Mucosa of descending colon (tissue), 3 donors: ENCODE measurements around the gene RHEBL1. TPM values are rescaled to one million over a fixed set of nuclear protein-coding genes. Genes with fewer than 3 reads are reported as not detected.

Source experiments
- ATAC-seq: fragments of 200-7000 bp; cut with Tn5 transposase; one replicate; pipeline ENCODE4 v1.9.1; 2020; ENCODE audit warnings: mild to moderate bottlenecking, moderate library complexity
- DNase-seq, 3 donors: peaks; one replicate each; pipeline ENCODE4 v3.0.0-alpha.2; 2020
- H3K36me3 ChIP-seq: fragments of 200-600 bp; one replicate; pipeline ENCODE4 v1.8.0; 2021; ENCODE audit warnings: low read depth, mild to moderate bottlenecking
- H3K4me1 ChIP-seq: fragments of 200-600 bp; one replicate; pipeline ENCODE4 v1.8.0; 2021; ENCODE audit warnings: low read depth, mild to moderate bottlenecking
- H3K4me3 ChIP-seq: fragments of 200-600 bp; one replicate; pipeline ENCODE4 v1.8.0; 2021; ENCODE audit warnings: mild to moderate bottlenecking
- H3K9me3 ChIP-seq: fragments of 200-600 bp; one replicate; pipeline ENCODE4 v1.8.0; 2021; ENCODE audit warnings: mild to moderate bottlenecking
- intact Hi-C, 2 donors: fragments of 100-400 bp; cut with DNase I in 1 of 2; cut with micrococcal nuclease in 1 of 2; formaldehyde crosslinking; loops; one replicate each; pipeline versions ENCODE4 v1.11.0 to v1.11.1; 2022; cut with DNase I, micrococcal nuclease
- total RNA-seq, 3 donors: library from RNA; stranded (reverse); fragmentation: NEBNext Ultra II Directional in 2 of 3; extraction: Animal tissue kit (Norgen Biotek cat#: 25700) in 2 of 3; gene quantifications; one replicate each; pipeline versions ENCODE4 v1.2.1 to v1.2.4, GENCODE V29; 2021 to 2023
- TF ChIP-seq, protein P1 (sequence below): fragments of 200-600 bp; IDR thresholded peaks from one replicate; pipeline ENCODE4 v1.8.0; 2022; ENCODE audit warnings: antibody characterized with exemption, mild to moderate bottlenecking
- donor health status: DM: no; HTN: no; CAD: no; lungs with moderate emphysema.
- donor health status: DM: no; HTN: no; CAD: no.
- donor health status: DM: no; HTN: yes; CAD: no.

The RHEBL1 gene
- total RNA-seq, 3 donors from 2014 or later: 0.23 to 0.58 (median 0.38) TPM

DNA sequence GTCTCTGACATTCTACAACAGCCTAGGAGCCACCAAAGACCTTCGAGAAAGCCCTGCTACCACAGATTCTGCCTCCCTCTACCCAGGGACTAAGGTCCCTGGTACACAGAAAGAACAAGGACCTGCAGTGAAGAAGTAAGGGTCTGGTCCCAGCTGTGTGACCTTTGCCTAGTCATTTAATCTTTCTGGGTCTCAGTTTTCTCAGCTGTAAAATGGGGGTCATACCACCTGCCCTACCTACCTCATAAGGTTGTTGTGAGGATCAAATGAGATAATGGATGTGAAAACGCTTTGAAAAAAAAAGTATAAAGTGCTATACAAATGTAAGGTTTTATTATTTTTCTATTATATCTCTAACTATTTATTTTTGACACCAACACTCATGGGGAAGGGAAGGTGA lies 46.0 kb downstream of the RHEBL1 start:
- H3K4me3 ChIP-seq: no peak overlapping the region
- TF ChIP-seq, protein P1, sequence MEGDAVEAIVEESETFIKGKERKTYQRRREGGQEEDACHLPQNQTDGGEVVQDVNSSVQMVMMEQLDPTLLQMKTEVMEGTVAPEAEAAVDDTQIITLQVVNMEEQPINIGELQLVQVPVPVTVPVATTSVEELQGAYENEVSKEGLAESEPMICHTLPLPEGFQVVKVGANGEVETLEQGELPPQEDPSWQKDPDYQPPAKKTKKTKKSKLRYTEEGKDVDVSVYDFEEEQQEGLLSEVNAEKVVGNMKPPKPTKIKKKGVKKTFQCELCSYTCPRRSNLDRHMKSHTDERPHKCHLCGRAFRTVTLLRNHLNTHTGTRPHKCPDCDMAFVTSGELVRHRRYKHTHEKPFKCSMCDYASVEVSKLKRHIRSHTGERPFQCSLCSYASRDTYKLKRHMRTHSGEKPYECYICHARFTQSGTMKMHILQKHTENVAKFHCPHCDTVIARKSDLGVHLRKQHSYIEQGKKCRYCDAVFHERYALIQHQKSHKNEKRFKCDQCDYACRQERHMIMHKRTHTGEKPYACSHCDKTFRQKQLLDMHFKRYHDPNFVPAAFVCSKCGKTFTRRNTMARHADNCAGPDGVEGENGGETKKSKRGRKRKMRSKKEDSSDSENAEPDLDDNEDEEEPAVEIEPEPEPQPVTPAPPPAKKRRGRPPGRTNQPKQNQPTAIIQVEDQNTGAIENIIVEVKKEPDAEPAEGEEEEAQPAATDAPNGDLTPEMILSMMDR: no peak
- DNase-seq (no peak), ATAC-seq (no peak)
- intact Hi-C loops: no loop called here
- no peaks in the 10 kb centered on the region for H3K4me1 ChIP-seq
- no peaks in the 10 kb centered on the region for H3K9me3 ChIP-seq
- peaks cover 25% of the 10 kb centered on the region for H3K36me3 ChIP-seq

GRCh38 chr12:49022558-49023178 lies 47.1 kb downstream of the RHEBL1 start:
- intact Hi-C loops: no loop called here
- TF ChIP-seq, protein P1: no peak
- no peak overlapping the region for H3K4me3 ChIP-seq
- DNase-seq (no peak), ATAC-seq (no peak)
- peaks cover 22% of the 10 kb centered on the region for H3K36me3 ChIP-seq
- H3K9me3 ChIP-seq: no peaks in the 10 kb centered on the region
- peaks cover 2% of the 10 kb centered on the region for H3K4me1 ChIP-seq

GRCh38 chr12:49021292-49021915 lies 48.4 kb downstream of the RHEBL1 start:
- intact Hi-C loops: no loop called here
- H3K9me3 ChIP-seq: no peaks in the 10 kb centered on the region
- ATAC-seq: no peak

GRCh38 chr12:49020441-49020840 lies 49.3 kb downstream of the RHEBL1 start:
- TF ChIP-seq, protein P1: no peak
- Histone ChIP-seq H3K4me1 (peaks cover 7% of the 10 kb centered on the region), H3K9me3 (no peaks in the 10 kb centered on the region), H3K4me3 (no peak overlapping the region), H3K36me3 (peaks cover 6% of the 10 kb centered on the region)
- ATAC-seq: no peak
- intact Hi-C loops: no loop called here
- DNase-seq: no peak

More at GRCh38 chr12:49021292-49021915, 48.4 kb downstream of the RHEBL1 start:
- no peak overlapping the region for H3K4me3 ChIP-seq
- DNase-seq: no peak
- peaks cover 7% of the 10 kb centered on the region for H3K4me1 ChIP-seq
- H3K36me3 ChIP-seq: peaks cover 16% of the 10 kb centered on the region
- TF ChIP-seq, protein P1: no peak

DNA sequence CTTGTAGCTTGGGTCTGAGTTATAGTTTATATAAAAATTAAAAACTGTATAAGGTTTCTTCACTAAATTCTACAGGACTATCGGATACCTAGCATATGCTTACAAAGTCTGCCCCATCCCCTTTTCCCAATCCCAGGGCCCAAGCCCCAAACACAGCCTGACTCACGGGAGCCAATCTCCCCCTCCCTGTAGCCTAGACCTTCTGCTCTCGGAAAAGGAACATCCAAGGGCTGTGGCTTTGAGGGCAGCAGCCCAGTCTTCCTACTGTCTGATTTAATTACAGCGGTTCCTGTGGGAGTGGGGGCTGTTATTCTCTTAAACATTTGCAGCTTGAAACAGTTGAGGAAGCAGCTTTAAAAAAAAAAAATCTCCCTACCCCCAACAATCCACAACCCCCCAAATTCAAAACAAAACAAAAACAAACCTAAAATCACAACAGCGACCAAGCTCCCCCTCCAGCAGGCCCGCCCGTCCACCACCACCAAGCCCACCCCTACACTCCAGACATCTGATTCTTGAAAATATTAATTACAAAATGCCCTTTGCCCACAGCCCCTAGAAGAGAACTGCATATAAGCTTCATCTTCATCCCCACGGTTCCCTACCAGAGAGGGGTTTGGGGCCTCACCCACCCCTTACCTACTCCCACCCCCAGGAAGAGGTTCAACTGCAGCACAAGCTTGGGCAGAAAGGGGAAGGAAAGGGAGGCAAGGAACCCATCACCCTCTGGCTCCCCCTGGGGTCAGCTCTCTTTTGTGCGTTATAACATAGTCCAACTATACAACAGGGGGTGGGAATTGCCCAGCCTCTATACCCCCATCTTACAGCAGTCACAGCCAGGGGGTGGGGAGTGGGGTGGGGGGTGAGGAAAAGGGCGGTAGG lies 50.1 kb downstream of the RHEBL1 start:
- ATAC-seq (no peak), DNase-seq (peak in 1 of 3 donors; percentile 62)
- H3K4me1 ChIP-seq: peaks cover 7% of the 10 kb centered on the region
- intact Hi-C loops: no loop called here
- no peak overlapping the region for H3K4me3 ChIP-seq
- no peaks in the 10 kb centered on the region for H3K9me3 ChIP-seq
- peaks cover 1% of the 10 kb centered on the region for H3K36me3 ChIP-seq
- TF ChIP-seq, protein P1: no peak
